M059J (cell line): ENCODE measurements around the gene GPM6B. TPM values are rescaled to one million over a fixed set of nuclear protein-coding genes. Genes with fewer than 3 reads are reported as not detected.
"Not testable (repeated sequence)": the region's sequence is repeated elsewhere in the genome, so short reads cannot be mapped to it uniquely, and the experiment has no call there.

ENCODE experiments used
- DNase-seq: peaks from one replicate; pipeline ENCODE4 v3.0.0-alpha.2; 2012; ENCODE audit warnings: low read depth
- total RNA-seq: library from RNA; depleted of rRNA; stranded (reverse); fragments of >200 nt; shearing (Covaris generic); gene quantifications from 2 replicates; pipeline ENCODE4 v1.2.3, GENCODE V29; 2014; rRNA removed

GPM6B gene
- total RNA-seq, 1 experiment from 2014 or later = 0.07 TPM

- no peak for DNase-seq
Measured at GRCh38 chrX:13732246-13733067, 84.4 kb downstream of the GPM6B start.

DNA sequence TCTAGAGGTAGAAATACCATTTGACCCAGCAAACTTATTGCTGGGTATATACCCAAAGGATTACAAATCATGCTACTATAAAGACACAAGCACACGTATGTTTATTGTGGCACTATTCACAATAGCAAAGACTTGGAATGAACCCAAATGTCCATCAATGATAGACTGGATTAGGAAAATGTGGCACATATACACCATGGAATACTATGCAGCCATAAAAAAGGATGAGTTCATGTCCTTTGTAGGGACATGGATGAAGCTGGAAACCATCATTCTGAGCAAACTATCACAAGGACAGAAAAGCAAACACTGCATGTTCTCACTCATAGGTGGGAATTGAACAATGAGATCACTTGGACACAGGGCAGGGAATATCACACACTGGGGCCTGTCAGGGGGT, 86.4 kb downstream of the GPM6B start:
- not testable (repeated sequence) for DNase-seq

DNA sequence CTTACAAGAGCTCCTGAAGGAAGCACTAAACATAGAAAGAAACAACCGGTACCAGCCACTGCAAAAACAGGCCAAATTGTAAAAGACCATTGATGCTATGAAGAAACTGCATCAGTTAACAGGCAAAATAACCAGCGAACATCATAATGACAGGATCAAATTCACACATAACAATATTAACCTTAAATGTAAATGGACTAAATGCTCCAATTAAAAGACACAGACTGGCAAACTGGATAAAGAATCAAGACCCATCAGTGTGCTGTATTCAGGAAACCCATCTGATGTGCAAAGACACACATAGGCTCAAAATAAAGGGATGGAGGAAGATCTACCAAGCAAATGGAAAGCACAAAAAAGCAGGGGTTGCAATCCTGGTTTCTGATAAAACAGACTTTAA, 90.3 kb downstream of the GPM6B start:
- not testable (repeated sequence) for DNase-seq

DNA sequence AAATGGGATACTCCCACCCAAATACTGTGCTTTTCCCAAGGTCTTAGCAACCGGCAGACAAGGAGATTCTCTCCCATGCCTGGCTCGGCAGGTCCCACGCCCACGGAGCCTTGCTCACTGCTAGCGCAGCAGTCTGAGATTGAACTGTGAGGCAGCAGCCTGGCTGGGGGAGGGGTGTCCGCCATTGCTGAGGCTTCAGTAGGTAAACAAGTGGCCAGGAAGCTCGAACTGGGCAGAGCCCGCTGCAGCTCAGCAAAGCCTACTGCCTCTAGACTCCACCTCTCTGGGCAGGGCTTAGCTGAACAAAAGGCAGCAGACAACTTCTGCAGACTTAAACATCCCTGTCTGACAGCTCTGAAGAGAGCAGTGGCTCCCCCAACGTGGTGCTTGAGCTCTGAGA, 92.0 kb downstream of the GPM6B start:
- not testable (repeated sequence) for DNase-seq

DNA sequence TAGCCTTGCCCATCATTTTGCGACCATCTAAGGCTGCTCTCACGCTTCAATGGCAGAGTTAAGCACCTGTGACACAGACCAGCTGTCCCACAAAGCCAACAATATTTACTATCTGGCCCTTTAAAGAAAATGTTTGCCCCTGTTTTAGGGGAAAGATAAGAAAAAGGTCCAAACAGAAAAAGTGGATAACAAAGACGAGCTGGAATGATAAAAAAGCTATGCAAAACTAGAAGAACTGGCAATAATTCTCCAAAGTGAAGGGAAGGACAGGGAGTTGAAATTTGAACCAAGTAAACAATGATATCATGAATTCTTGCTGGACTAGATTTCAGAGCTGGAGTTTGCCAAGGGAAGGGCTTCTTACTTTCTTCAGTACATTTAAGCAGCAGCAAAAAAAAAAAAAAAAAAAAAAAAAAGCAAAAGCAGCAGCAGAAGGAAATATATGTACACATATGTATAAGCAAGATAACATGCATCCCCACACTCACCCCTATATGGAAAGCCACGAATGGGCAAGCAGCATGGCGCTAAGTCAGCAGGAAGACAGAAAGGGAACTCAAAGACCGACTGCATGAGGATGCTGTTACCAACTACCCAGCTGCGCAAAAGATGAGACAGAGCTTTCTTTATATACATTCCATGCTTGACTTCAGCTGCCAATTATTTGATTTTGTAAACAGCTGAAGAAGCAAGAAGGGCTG, 94.9 kb downstream of the GPM6B start:
- DNase-seq = peak; percentile 13

- no peak for DNase-seq
Measured at GRCh38 chrX:13721371-13721770, 95.5 kb downstream of the GPM6B start.

Other genes with a start within 250 kb of the GPM6B start
- gene EGFL6, start 247.5 kb downstream of the GPM6B start, total RNA-seq = not detected in 2 replicates
- gene TCEANC, start 164.0 kb downstream of the GPM6B start, total RNA-seq = 1.4 and 5.1 TPM in 2 replicates
- gene RAB9A, start 128.0 kb downstream of the GPM6B start, total RNA-seq = 37.4 and 38.9 TPM in 2 replicates
- gene TRAPPC2, start 82.5 kb downstream of the GPM6B start, total RNA-seq = 21.9 and 22.0 TPM in 2 replicates
- 7.2 and 12.9 TPM in 2 replicates for gene OFD1, start 82.3 kb downstream of the GPM6B start, total RNA-seq
- gene GEMIN8, start 212.8 kb upstream of the GPM6B start, total RNA-seq = 11.4 and 13.8 TPM in 2 replicates